NCI-H146 treated with DMSO at 0.1 percent for 48 hours (cell line): ENCODE measurements around the gene STRIP1.

Source experiments
- DNase-seq: peaks from one replicate; lab custom pipeline; 2025; ENCODE audit not compliant: unreplicated experiment; lab: John Stamatoyannopoulos, UW

Gene STRIP1

GRCh38 chr1:110034451-110035235 is at the start of gene STRIP1:
TSS of gene STRIP1 (plus strand) at chr1:110034624. CDS start at chr1:110034638, 14 bp downstream.
- DNase-seq: peak; percentile 90

- no peak for DNase-seq
Measured at GRCh38 chr1:109985247-109986053, 49.0 kb upstream of the STRIP1 start.

GRCh38 chr1:109986054-109986444 is 48.4 kb upstream of the STRIP1 start:
- no peak for DNase-seq

- DNase-seq: no peak
Measured at GRCh38 chr1:109988349-109988914, 46.0 kb upstream of the STRIP1 start.

- no peak for DNase-seq
Measured at GRCh38 chr1:109989506-109990301, 44.7 kb upstream of the STRIP1 start.

GRCh38 chr1:109990302-109990653 is 44.1 kb upstream of the STRIP1 start:
- no peak for DNase-seq

- DNase-seq: no peak
Measured at GRCh38 chr1:109991400-109991925, 43.0 kb upstream of the STRIP1 start.

- no peak for DNase-seq
Measured at GRCh38 chr1:109993885-109994284, 40.5 kb upstream of the STRIP1 start.

- no peak for DNase-seq
Measured at GRCh38 chr1:109994654-109995053, 39.8 kb upstream of the STRIP1 start.

GRCh38 chr1:109995536-109995935 is 38.9 kb upstream of the STRIP1 start:
- DNase-seq: no peak

- DNase-seq: no peak
Measured at GRCh38 chr1:109996476-109996875, 37.9 kb upstream of the STRIP1 start.

- DNase-seq: no peak
Measured at GRCh38 chr1:109997204-109997866, 37.1 kb upstream of the STRIP1 start.

- DNase-seq: no peak
Measured at GRCh38 chr1:109997867-109998229, 36.6 kb upstream of the STRIP1 start.

- DNase-seq: no peak
Measured at GRCh38 chr1:110002695-110003094, 31.7 kb upstream of the STRIP1 start.

GRCh38 chr1:110003747-110004428 is 30.5 kb upstream of the STRIP1 start:
- DNase-seq: no peak

- no peak for DNase-seq
Measured at GRCh38 chr1:110004583-110004982, 29.8 kb upstream of the STRIP1 start.

GRCh38 chr1:110005971-110006370 is 28.5 kb upstream of the STRIP1 start:
- no peak for DNase-seq

- no peak for DNase-seq
Measured at GRCh38 chr1:110006516-110006915, 27.9 kb upstream of the STRIP1 start.

- no peak for DNase-seq
Measured at GRCh38 chr1:110007046-110007830, 27.2 kb upstream of the STRIP1 start.
